HG02678 (cell line): ENCODE data around the gene GOLGA3.
A peak's percentile ranks its signal among the peaks of the same experiment; 100 is the strongest.
"Not testable (repeated sequence)": the region's sequence is repeated elsewhere in the genome, so short reads cannot be mapped to it uniquely, and the experiment has no call there.

Experiments
- ATAC-seq: cut with Tn5 transposase; IDR thresholded peaks from one replicate; pipeline ENCODE4 v1.9.1; 2021; ENCODE audit warnings: mild to moderate bottlenecking, moderate library complexity; ENCODE audit not compliant: unreplicated experiment

Gene GOLGA3, protein sequence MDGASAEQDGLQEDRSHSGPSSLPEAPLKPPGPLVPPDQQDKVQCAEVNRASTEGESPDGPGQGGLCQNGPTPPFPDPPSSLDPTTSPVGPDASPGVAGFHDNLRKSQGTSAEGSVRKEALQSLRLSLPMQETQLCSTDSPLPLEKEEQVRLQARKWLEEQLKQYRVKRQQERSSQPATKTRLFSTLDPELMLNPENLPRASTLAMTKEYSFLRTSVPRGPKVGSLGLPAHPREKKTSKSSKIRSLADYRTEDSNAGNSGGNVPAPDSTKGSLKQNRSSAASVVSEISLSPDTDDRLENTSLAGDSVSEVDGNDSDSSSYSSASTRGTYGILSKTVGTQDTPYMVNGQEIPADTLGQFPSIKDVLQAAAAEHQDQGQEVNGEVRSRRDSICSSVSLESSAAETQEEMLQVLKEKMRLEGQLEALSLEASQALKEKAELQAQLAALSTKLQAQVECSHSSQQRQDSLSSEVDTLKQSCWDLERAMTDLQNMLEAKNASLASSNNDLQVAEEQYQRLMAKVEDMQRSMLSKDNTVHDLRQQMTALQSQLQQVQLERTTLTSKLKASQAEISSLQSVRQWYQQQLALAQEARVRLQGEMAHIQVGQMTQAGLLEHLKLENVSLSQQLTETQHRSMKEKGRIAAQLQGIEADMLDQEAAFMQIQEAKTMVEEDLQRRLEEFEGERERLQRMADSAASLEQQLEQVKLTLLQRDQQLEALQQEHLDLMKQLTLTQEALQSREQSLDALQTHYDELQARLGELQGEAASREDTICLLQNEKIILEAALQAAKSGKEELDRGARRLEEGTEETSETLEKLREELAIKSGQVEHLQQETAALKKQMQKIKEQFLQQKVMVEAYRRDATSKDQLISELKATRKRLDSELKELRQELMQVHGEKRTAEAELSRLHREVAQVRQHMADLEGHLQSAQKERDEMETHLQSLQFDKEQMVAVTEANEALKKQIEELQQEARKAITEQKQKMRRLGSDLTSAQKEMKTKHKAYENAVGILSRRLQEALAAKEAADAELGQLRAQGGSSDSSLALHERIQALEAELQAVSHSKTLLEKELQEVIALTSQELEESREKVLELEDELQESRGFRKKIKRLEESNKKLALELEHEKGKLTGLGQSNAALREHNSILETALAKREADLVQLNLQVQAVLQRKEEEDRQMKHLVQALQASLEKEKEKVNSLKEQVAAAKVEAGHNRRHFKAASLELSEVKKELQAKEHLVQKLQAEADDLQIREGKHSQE (N-terminal part only)

DNA sequence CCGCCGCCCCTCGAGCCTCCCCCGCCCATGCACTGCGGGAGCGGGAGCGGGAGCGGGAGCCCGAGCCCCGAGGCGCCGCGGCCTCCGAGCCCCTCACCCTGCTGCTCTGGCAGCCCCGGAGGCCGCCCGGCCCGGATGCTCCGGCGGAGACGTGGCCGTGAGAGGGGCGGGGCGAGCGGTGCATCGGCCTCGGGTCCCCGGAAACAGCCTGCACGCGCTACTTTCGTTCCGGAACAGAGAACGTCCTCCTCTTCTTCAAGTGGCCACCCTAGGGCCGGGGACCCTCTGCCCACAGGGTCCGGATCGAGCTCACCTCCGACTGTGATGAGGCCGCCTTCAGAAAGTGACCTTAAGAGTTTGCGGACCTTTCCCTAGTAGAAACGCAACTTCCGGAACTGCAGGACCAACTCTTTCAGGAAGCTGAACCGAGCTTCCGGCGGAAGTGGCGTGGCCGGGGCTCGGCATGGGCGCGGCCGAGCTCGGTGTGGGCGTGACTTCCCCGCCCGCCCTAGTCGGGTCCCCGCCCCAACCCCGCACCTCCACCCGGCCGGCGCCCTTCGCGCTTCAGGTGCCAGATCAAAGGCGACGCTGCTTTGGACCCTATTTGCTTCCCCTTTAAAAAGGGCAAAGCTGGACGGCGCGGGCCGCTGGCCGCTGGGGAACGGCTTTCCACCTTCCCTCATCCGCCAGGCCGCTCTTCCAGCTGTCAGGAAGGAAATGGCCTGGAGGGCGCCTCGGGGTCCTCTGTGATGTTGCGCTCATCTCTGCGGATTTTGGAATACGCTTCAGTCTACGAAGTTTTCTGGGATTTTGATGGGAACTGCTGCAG, at the start of gene GOLGA3:
TSS of gene GOLGA3 (minus strand) at position 164 of the 829 bp plus-strand sequence. CDS start 6,741 bp downstream, outside the sequence.
- peak; percentile 89 for ATAC-seq

DNA sequence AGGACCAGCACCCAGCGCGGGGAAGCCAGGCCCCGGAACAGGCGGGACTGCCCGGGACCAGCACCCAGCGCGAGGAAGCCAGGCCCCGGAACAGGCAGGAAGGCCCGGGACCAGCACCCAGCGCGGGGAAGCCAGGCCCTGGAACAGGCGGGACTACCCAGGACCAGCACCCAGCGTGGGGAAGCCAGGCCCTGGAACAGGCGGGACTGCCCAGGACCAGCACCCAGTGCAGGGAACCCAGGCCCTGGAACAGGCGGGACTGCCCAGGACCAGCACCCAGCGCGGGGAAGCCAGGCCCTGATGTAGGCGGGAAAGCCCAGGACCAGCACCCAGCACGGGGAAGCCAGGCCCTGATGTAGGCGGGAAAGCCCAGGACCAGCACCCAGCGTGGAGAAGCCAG, 46.0 kb upstream of the GOLGA3 start:
- not testable (repeated sequence) for ATAC-seq

DNA sequence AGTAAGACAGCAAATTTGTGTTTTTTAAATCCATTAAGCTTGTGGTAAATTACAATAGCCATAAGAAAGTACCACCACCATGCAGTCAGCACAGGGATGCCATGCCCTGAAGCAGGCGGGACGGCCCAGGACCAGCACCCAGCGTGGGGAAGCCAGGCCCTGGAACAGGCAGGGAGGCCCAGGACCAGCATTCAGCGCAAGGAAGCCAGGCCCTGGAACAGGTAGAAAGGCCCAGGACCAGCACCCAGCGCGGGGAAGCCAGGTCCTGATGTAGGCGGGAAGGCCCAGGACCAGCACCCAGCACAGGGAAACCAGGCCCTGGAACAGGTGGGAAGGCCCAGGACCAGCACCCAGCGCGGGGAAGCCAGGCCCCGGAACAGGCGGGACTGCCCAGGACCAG, 45.5 kb upstream of the GOLGA3 start:
- no peak for ATAC-seq

DNA sequence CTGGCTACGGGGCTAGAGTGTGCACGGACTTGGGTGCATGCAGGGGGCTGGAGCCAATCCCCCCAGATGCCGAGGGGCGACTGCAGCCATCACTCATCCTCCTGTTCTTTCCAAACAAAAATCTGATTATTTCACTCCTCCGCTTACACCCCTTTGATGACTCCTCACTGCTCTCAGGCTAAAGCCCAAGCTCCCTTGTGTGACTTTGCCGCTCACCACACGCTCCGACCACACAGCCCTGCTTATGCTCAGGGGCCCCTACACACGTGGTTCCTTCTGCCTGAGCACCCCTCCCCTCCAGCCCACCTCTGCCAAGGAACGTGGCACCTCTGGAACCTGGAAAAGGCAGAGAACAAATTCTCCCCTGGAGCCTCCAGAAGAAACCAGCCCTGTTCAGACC, 45.1 kb upstream of the GOLGA3 start:
- no peak for ATAC-seq

DNA sequence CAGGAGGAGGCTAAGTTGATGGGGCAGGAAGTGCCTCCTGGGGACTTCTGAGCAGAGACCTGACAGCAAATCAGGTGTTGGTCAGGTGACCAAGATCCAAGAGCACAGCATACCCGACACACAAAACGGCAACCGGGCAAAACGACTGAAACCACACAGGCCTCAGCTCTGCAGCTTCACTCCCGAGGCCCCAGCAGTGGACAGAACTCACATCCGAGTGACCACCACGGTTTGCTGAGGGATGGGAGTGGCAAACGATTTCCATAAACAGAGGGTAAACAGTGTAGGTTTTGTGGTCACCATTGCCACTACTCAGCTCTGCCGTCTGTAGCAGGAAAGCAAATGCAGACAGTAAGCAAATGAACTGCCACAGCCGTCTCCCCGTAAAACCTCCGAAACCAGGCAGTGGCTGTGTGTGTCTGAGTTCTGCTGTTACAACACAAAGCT, 44.3 kb upstream of the GOLGA3 start:
- ATAC-seq: no peak

DNA sequence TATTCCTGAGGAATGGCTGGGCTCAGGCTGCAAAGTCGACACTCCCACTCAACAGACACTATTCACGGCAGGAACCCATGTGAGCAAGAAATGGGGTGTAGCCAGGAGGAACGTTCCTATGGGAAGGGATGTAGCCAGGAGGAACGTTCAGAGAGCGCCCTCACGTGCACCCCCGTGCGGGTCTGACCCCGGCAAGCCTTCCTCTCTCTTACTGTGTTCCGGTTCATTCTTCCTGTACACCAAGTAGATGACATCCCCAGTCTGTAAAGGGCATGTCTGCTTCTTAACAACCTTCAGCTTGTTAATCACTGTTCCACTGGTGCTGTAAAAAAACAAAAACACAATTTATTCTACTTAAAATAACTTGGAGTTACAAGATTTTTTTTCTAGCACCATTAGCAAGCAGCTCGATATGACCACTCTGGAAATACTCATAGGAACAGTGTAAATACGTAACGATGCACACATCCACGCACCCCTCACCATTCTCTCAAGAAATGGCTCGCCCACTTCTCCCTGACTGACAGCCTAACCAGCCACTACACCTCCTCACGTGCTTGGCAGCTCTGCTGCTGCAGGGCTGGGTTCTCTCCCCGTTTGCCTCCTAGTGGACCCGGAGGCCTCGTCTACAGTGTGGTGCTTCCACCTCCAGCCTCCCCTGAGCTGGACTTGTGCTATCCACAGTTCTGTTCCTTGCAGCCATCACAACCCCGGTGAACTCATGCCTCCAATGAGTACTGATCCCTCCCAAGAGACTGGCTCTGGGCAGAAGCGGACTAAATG, 43.6 kb upstream of the GOLGA3 start:
- no peak for ATAC-seq

DNA sequence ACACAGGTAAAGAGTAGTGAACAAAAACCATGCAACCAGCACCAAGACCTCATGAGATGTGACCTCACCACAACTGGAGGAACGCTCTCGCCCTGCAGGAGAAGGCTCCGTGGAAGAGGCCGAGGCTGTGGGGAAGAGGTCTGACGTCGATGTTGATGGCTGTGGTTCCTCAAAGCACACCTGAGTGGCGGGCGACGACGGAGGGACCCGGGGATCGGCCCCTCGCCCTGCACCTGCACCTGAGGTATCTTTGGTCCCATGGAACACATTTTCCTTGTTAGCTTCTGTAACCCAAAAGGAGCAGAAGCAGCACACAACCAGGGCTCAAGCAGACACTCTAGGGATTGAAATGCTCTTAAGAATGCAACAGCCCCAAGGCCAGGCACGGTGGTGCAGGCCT, 40.9 kb upstream of the GOLGA3 start:
- ATAC-seq: no peak

DNA sequence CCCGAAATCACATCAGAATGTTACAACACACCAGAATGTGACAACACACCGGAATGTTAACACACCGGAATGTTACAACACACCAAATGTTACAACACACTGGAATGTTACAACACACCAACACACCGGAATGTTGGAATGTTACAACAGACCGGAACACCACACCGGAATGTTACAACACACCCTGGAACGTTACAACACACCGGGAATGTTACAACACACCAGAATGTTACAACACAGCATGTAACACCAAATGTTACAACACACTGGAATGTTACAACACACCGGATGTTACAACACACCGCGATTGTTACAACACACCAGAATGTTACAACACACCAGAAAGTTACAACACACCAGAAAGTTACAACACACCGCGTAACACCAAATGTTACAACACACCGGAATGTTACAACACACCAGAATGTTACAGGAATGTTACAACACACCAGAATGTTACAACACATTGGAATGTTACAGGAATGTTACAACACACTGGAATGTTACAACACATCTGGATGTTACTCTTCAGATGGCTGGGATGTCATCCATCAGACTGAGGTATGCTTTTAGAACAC, 37.7 kb upstream of the GOLGA3 start:
- no peak for ATAC-seq

DNA sequence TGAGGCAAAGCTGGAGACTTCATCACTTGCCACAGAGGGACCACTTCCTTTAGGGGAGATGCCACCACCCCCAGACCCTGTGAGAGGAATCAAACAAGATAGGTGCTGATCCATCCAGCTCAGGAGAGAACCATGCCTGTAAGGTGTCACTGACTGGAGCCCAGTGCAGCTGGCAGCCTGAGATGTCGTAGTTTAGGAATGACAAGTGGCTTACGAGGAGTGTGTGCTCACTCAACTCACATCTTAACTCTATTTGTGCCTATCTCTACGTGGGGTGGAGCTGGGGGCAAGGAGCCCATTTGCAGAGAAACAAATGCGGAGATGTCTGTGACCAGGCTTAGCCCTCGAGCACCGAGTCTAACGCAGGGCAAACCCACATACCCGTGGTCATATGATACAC, 32.9 kb upstream of the GOLGA3 start:
- no peak for ATAC-seq

DNA sequence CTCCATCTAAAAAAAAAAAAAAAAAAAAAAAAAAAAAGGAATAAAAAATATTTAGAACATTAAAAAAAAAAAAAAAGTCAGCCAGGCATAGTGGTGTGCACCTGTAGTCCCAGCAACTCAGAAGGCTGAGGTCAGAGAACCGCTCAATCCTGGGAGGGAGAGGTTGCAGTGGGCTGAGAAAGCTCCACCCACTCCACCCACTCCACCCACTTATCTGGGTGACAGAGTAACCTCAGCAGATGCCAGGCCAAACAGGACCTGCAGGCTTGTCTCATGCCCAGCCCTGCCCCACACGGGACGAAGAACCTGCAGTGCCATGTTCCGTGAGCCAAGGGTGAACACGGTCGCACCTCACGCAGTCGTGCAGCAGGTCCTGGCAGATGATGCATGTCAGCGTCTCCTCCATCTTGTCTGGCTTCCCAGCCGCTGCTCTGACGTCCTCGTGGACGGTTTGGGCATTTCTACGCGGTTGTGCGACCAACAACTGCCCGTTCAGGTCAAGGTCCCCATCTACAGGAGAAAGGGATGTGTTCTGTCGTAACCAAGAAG, 30.1 kb upstream of the GOLGA3 start:
- no peak for ATAC-seq

DNA sequence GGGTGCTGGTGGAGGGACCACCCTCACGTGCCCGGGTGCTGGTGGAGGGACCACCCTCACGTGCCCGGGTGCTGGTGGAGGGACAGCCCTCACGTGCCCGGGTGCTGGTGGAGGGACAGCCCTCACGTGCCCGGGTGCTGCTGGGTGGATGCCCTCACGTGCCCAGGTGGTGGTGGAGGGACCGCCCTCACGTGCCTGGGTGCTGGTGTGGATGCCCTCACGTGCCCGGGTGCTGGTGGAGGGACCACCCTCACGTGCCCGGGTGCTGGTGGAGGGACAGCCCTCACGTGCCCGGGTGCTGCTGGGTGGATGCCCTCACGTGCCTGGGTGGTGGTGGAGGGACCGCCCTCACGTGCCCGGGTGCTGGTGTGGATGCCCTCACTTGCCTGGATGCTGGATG, 28.4 kb upstream of the GOLGA3 start:
- not testable (repeated sequence) for ATAC-seq

DNA sequence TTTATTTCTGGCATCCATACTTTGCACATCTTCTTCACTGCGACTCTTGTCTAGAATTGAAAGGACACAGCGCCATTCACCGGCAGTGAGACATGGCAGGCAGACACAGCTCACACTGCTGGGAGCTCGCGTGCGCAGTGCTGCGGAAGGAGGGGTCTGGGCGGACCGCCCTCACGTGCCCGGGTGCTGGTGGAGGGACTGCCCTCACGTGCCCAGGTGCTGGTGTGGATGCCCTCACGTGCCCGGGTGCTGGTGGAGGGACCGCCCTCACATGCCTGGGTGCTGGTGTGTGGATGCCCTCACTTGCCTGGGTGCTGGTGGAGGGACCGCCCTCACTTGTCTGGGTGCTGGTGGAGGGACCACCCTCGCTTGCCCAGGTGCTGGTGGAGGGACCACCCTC, 27.9 kb upstream of the GOLGA3 start:
- no peak for ATAC-seq

DNA sequence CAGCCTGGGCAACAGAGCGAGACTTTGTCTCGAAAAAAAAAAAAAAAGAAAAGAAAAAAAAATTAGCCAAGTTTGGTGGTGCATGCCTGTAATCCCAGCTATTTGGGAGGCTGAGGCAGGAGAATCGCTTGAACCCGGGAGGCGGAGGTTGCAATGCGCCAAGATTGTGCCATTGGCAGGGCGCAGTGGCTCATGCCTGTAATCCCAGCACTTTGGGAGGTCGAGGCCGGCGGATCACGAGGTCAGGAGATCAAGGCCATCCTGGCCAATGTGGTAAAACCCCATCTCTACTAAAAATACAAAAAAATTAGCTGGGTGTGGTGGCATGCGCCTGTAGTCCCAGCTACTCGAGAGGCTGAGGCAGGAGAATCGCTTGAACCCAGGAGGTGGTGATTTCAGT, 26.5 kb upstream of the GOLGA3 start:
- not testable (repeated sequence) for ATAC-seq

DNA sequence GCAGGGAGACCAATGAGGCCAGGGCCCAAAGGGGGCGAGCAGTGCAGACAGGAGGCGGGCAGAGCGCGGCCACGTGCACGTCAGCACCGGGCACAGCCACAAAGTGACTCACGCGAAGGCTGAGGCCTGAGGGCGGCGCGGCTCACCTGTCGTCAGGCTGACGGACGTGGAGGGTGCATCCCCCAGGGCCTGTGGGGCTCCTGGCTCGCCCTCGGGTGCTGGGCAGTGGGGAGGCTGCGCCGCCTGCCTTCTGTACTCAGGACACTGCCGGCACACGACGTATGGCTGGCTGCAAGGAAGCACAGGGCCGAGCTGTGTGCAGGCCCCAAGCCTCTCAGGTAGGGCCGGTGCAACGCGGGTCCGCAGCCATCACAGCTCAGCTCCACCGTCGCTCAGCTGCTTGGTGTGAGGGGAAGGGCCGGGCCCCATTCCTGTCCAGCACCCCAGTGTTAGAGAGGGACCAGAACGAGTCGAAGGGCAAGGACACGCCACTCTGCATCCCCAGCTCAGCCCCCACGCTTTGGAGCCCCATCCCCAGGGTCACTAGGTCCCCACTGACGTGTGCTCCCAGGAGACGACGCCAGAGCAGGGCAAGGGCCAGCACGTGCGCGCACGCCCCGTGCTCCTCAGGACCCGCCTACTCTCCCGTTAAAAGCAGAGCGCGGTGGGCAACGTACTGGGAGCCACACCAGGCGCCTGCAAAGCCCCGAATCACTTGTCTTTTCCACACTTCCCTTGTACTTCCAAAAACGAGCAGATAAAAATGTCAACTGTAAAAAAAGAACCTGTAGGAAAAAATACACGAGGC, 24.8 kb upstream of the GOLGA3 start:
- no peak for ATAC-seq

DNA sequence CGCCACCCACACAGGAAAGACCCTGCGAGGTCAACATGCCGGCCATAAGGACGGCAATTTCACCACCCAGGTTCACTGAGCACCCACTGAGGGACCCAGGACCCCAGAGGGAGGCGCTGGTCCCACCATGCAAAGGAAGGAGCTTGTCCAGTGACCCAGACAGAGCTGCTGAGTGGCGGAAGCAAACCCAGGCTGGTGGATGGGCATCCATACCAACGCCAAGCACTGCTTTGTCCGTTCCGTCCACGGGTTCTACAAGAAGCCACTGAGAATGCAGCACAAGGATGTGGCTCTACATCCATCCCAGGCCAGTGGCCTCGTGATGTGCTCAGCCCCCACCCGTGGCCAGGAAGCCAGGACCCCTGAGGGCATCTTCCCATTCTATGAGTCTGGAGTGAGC, 23.8 kb upstream of the GOLGA3 start:
- no peak for ATAC-seq

DNA sequence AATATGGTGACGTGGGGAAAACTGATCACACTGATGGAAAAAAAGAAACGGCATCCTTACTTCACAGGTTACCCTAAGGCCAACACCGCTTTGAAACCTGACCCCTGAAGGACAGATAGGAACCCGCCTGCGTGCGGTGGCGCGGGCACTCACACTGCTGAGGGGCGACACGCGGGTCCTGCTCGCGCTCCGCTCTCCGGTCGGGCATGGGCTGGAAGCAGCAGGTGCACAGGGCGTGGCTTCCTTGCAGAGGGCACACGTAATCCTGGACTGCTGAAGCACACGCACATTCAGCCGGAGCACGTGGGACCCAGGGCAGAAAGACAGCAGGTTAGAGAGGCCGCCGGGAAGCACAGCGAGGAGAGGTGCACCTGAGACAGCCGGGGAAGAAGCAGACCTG, 22.8 kb upstream of the GOLGA3 start:
- no peak for ATAC-seq

DNA sequence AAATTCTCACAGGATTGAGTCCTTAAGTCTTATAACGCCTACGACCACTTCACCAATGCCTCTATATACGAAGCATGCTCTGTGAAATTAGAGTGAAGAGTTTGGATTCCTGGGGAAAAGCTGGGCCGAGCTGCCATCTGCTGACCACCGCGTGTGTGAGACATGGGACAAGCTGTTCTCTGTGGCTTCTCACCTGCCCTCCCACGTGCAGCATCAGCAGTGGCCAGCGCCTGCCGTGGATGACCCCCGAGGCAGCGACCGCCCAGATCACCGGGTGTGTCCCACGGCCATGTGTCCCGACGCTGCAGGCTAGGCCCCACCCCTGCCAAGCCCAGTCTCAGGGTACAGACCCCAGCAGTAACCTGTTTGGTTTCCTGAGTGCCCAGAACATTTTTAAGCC, 21.6 kb upstream of the GOLGA3 start:
- no peak for ATAC-seq

DNA sequence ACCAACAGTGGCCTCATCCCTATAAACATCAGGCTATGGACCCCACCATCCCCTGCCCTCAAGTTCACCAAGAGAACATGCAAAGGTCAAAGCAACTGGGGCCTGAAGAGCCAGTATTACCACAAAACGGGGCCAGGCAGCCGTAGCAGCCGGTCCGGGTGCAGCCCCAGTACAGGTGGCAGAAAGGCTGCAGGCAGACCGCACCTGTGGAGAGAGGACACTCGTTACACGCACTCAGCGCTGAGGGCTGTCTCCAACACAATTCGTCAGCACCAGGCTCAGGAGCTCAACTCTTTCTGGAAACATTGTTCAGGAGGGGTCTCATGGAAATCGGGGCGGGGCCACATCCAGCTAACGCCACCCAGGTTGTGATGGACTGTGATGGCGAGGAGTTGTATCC, 19.9 kb upstream of the GOLGA3 start:
- ATAC-seq: no peak
